C4-2B (cell line): ENCODE results near the gene EIF2B5.

ENCODE experiments used
- H3K27ac ChIP-seq: fragments of 450-650 bp; 2 replicates; pipeline ENCODE4 v1.5.1; 2017
- CTCF ChIP-seq: fragments of 450-650 bp; conservative IDR thresholded peaks from 2 replicates; pipeline ENCODE4 v1.5.1; 2017; ENCODE audit warnings: mild to moderate bottlenecking
- ZFX ChIP-seq: fragments of 450-650 bp; IDR thresholded peaks from 2 replicates; pipeline ENCODE4 v1.6.1; 2017

The EIF2B5 gene

GRCh38 chr3:184174646-184175492 is 39.7 kb downstream of the EIF2B5 start, which contains the start of gene AP2M1:
Gene AP2M1 (plus strand): TSS chr3:184174855. CDS start chr3:184176994, 2,139 bp downstream.
- TF ChIP-seq ZFX (peak; percentile 27; the same call in 1 of the 2 replicates), CTCF (no peak)
- H3K27ac ChIP-seq: peak within 1 kb of the TSS; percentile 98

GRCh38 chr3:184175506-184175905 is 40.3 kb downstream of the EIF2B5 start:
- TF ChIP-seq ZFX (no peak), CTCF (no peak)
- H3K27ac ChIP-seq: peak overlapping the region; percentile 98

GRCh38 chr3:184175981-184176376 is 40.8 kb downstream of the EIF2B5 start:
- peak overlapping the region; percentile 98 for H3K27ac ChIP-seq
- TF ChIP-seq CTCF (no peak), ZFX (no peak)

- 0 out of 2 replicates have a peak overlapping the region, but pooled peaks have one; percentile 1 for H3K27ac ChIP-seq
These were observed 41.5 kb downstream of the EIF2B5 start for GRCh38 chr3:184176377-184177330.

GRCh38 chr3:184177331-184177731 is 42.2 kb downstream of the EIF2B5 start:
- no peak overlapping the region for H3K27ac ChIP-seq
- TF ChIP-seq CTCF (no peak), ZFX (no peak)

More at GRCh38 chr3:184176377-184177330, 41.5 kb downstream of the EIF2B5 start:
- TF ChIP-seq ZFX (no peak), CTCF (no peak)

- H3K27ac ChIP-seq: no peak overlapping the region
These were observed 42.7 kb downstream of the EIF2B5 start for GRCh38 chr3:184177767-184178306.

More at GRCh38 chr3:184177767-184178306, 42.7 kb downstream of the EIF2B5 start:
- no peak for TF ChIP-seq ZFX
- no peak for TF ChIP-seq CTCF
